H1 (cell line): ENCODE measurements around the gene FGF18. TPM values are rescaled to one million over a fixed set of nuclear protein-coding genes. Genes with fewer than 3 reads are reported as not detected.
A peak's percentile ranks its signal among the peaks of the same experiment; 100 is the strongest.

Source experiments
- ASH2L ChIP-seq: fragments of 200-600, 300-600 bp; sonication (generic); IDR thresholded peaks from one replicate; pipeline ENCODE4 v1.7.1; 2017; ENCODE audit warnings: low read length
- BRCA1 ChIP-seq: IDR thresholded peaks from 2 replicates; pipeline ENCODE4 v1.6.1; 2012; ENCODE audit warnings: low read depth, low read length, improper control_type of control experiment
- CHD1 ChIP-seq: IDR thresholded peaks from 2 replicates; pipeline ENCODE4 v1.6.1; 2012; ENCODE audit warnings: low read depth, low read length, improper control_type of control experiment
- CTBP2 ChIP-seq: IDR thresholded peaks from 2 replicates; pipeline ENCODE4 v1.7.0; 2011; ENCODE audit warnings: borderline replicate concordance, mild to moderate bottlenecking, moderate library complexity, mixed read lengths, low read length; ENCODE audit not compliant: insufficient read depth, insufficient read length
- EZH2 ChIP-seq: fragments of 200-600 bp; sonication (generic); IDR thresholded peaks from 2 replicates; pipeline ENCODE4 v1.7.1; 2012; ENCODE audit warnings: low read depth, mild to moderate bottlenecking, moderate library complexity, low read length, inconsistent platforms; ENCODE audit not compliant: severe bottlenecking
- FOSL1 ChIP-seq: IDR thresholded peaks from 2 replicates; pipeline ENCODE4 v1.6.1; 2011; ENCODE audit warnings: mild to moderate bottlenecking, low read depth, low read length, moderate library complexity; ENCODE audit not compliant: insufficient read depth
- GABPA ChIP-seq: IDR thresholded peaks from 2 replicates; pipeline ENCODE4 v1.6.1; 2011; ENCODE audit warnings: mild to moderate bottlenecking, low read length, moderate library complexity, borderline replicate concordance; ENCODE audit not compliant: insufficient read depth
- KDM4A ChIP-seq: IDR thresholded peaks from one replicate; pipeline ENCODE4 v1.7.1; 2012; ENCODE audit warnings: low read depth, mild to moderate bottlenecking, moderate library complexity, low read length, inconsistent platforms; ENCODE audit not compliant: severe bottlenecking
- MAFK ChIP-seq: IDR thresholded peaks from 2 replicates; pipeline ENCODE4 v1.6.1; 2012; ENCODE audit warnings: low read depth, mild to moderate bottlenecking, improper control_type of control experiment, low read length
- MAX ChIP-seq: IDR thresholded peaks from 2 replicates; pipeline ENCODE4 v1.6.1; 2012; ENCODE audit warnings: inconsistent platforms
- POLR2AphosphoS5 ChIP-seq: IDR thresholded peaks from 2 replicates; pipeline ENCODE4 v1.6.1; 2011; ENCODE audit warnings: low read depth, low read length
- RBBP5 ChIP-seq: IDR thresholded peaks from 2 replicates; pipeline ENCODE4 v1.7.1; 2012; ENCODE audit warnings: low read depth, mild to moderate bottlenecking, inconsistent platforms, low read length, moderate library complexity, borderline replicate concordance
- RXRA ChIP-seq: IDR thresholded peaks from 2 replicates; pipeline ENCODE4 v1.6.1; 2011; ENCODE audit warnings: low read depth, mild to moderate bottlenecking, low read length, moderate library complexity; ENCODE audit not compliant: insufficient read depth
- SIN3A ChIP-seq, 2 experiments: IDR thresholded peaks in 1 of 2; conservative IDR thresholded peaks in 1 of 2; 2 replicates each; pipeline ENCODE4 v1.6.1; 2011 to 2012; ENCODE audit warnings: low read length in 2 of 2, improper control_type of control experiment in 1 of 2, low read depth in 1 of 2, mild to moderate bottlenecking in 1 of 2
- SIRT6 ChIP-seq: IDR thresholded peaks from one replicate; pipeline ENCODE4 v1.7.1; 2012; ENCODE audit warnings: low read length, inconsistent platforms
- SIX5 ChIP-seq: IDR thresholded peaks from 2 replicates; pipeline ENCODE4 v1.6.1; 2011; ENCODE audit warnings: mild to moderate bottlenecking, low read depth, low read length
- SP4 ChIP-seq: IDR thresholded peaks from 2 replicates; pipeline ENCODE4 v1.6.1; 2012; ENCODE audit warnings: low read length, inconsistent platforms
- SUZ12 ChIP-seq: fragments of 200-600 bp; sonication (generic); IDR thresholded peaks from 2 replicates; pipeline ENCODE4 v1.6.1; 2012; ENCODE audit warnings: mild to moderate bottlenecking, inconsistent platforms, low read length, moderate library complexity, mixed read lengths
- TAF7 ChIP-seq: optimal IDR thresholded peaks from 2 replicates; pipeline ENCODE3; 2011; ENCODE audit warnings: low read depth, mild to moderate bottlenecking, inconsistent platforms, low read length, moderate library complexity, borderline replicate concordance
- YY1 ChIP-seq: IDR thresholded peaks from 2 replicates; pipeline ENCODE4 v1.6.1; 2011; ENCODE audit warnings: low read depth, mild to moderate bottlenecking, low read length
- ZNF274 ChIP-seq: IDR thresholded peaks from 2 replicates; pipeline ENCODE4 v1.7.0; 2012; ENCODE audit warnings: low read length, borderline replicate concordance; ENCODE audit errors: extremely low read depth
- polyA plus RNA-seq, 7 experiments: library from polyadenylated mRNA; depleted of rRNA in 3 of 7; stranded (reverse) in 5 of 7; unstranded in 2 of 7; fragments of >200 nt in 5 of 7; fragments of 200-250 nt in 2 of 7; gene quantifications; 1 replicate in 5 of 7; 2 replicates in 1 of 7; 4 replicates in 1 of 7; pipeline versions ENCODE4 v1.2.1 to v1.2.3, GENCODE V29; 2011 to 2013; ENCODE audit warnings: missing spikeins in 2 of 7, mixed read lengths in 2 of 7
- total RNA-seq: library from RNA; stranded (reverse); fragmentation: NEBNext Ultra II Directional; extraction: Animal tissue kit (Norgen Biotek cat#: 25700); gene quantifications from 2 replicates; pipeline ENCODE4 v1.2.1, GENCODE V29; 2021
- TF ChIP-seq, protein P1 (sequence below), 3 experiments: IDR thresholded peaks; 1 replicate in 2 of 3; 2 replicates in 1 of 3; pipeline versions ENCODE4 v1.5.1 to v1.6.1; 2011; ENCODE audit warnings: low read length in 3 of 3, mild to moderate bottlenecking in 3 of 3, inconsistent platforms in 2 of 3, low read depth in 1 of 3, moderate library complexity in 1 of 3; ENCODE audit not compliant: insufficient read depth in 1 of 3; ENCODE audit errors: control extremely low read depth in 1 of 3

Gene FGF18
- total and polyA plus RNA-seq, 2 of the 8 experiments (the other 6 are each of a cell fraction or from before 2014, with no cell fraction given) = 0.54 to 1.3 TPM

- TF ChIP-seq YY1 (0 out of 2 replicates have a peak, but pooled peaks have one; percentile 18), SIRT6 (no peak), MAX (peak; percentile 56), SP4 (no peak), ASH2L (no peak), SUZ12 (no peak), RXRA (0 out of 2 replicates have a peak, but pooled peaks have one; percentile 7), KDM4A (no peak), RBBP5 (no peak), FOSL1 (no peak), GABPA (no peak; the same call in 1 of the 2 replicates), CTBP2 (no peak), POLR2AphosphoS5 (0 out of 2 replicates have a peak, but pooled peaks have one; percentile 25), EZH2 (no peak), MAFK (no peak), SIN3A (conservative IDR thresholded peaks at IDR 0.05 in 1 of 2, IDR thresholded peaks at IDR 0.05 in 1 of 2; ENCODE audit: low read depth in 1 of 2, low read length in 2 of 2) (peak; percentile 62 to 88; a peak in 3 of 4 replicates), SIX5 (no peak), TAF7 (peak; percentile 36), BRCA1 (no peak), CHD1 (no peak), ZNF274 (no peak)
- TF ChIP-seq, protein P1, sequence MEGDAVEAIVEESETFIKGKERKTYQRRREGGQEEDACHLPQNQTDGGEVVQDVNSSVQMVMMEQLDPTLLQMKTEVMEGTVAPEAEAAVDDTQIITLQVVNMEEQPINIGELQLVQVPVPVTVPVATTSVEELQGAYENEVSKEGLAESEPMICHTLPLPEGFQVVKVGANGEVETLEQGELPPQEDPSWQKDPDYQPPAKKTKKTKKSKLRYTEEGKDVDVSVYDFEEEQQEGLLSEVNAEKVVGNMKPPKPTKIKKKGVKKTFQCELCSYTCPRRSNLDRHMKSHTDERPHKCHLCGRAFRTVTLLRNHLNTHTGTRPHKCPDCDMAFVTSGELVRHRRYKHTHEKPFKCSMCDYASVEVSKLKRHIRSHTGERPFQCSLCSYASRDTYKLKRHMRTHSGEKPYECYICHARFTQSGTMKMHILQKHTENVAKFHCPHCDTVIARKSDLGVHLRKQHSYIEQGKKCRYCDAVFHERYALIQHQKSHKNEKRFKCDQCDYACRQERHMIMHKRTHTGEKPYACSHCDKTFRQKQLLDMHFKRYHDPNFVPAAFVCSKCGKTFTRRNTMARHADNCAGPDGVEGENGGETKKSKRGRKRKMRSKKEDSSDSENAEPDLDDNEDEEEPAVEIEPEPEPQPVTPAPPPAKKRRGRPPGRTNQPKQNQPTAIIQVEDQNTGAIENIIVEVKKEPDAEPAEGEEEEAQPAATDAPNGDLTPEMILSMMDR (IDR thresholded peaks at IDR 0.05; ENCODE audit: control extremely low read depth in 1 of 3, insufficient read depth in 1 of 3, low read depth in 1 of 3, low read length in 3 of 3) = peak in 2 of 3 experiments; percentile 95 to 97; a peak in 3 of 4 replicates
These were observed 998 bp upstream of the FGF18 start (continued) for GRCh38 chr5:171418316-171418981.
